NCI-H69 (cell line): ENCODE results near the gene NPR2.

Experiments used
- DNase-seq: peaks from one replicate; lab custom pipeline; 2025; lab: John Stamatoyannopoulos, UW

NPR2 gene

GRCh38 chr9:35791297-35791921 is at the start of gene NPR2:
Gene NPR2 (plus strand): TSS chr9:35791591. CDS start chr9:35792409, 818 bp downstream.
- no peak for DNase-seq

GRCh38 chr9:35741740-35742139 is 49.7 kb upstream of the NPR2 start:
- DNase-seq, result no peak

GRCh38 chr9:35743452-35743851 is 47.9 kb upstream of the NPR2 start:
- DNase-seq, result no peak

GRCh38 chr9:35743880-35744518 is 47.4 kb upstream of the NPR2 start:
- no peak for DNase-seq

- DNase-seq, result peak; percentile 53
Measured at GRCh38 chr9:35745569-35745968, 45.8 kb upstream of the NPR2 start.

- DNase-seq, result peak; percentile 18
Measured at GRCh38 chr9:35746583-35746982, 44.8 kb upstream of the NPR2 start.

GRCh38 chr9:35748242-35748857 is 43.0 kb upstream of the NPR2 start:
- DNase-seq, result peak; percentile 47

- DNase-seq, result peak; percentile 92
Measured at GRCh38 chr9:35748858-35749514, 42.4 kb upstream of the NPR2 start, which contains the start of the genes GBA2 and RGP1. Gene GBA2 (minus strand): TSS chr9:35749228. CDS start chr9:35748704, 524 bp downstream. Gene RGP1 (plus strand): TSS chr9:35749287. CDS start chr9:35749756, 469 bp downstream.

- DNase-seq, result peak; percentile 49
Measured at GRCh38 chr9:35749515-35750255, 41.7 kb upstream of the NPR2 start.

GRCh38 chr9:35750256-35750531 is 41.2 kb upstream of the NPR2 start:
- no peak for DNase-seq

- no peak for DNase-seq
Measured at GRCh38 chr9:35753466-35753865, 37.9 kb upstream of the NPR2 start.

- DNase-seq, result no peak
Measured at GRCh38 chr9:35754264-35754663, 37.1 kb upstream of the NPR2 start, which contains the start of gene MSMP. Gene MSMP (minus strand): TSS chr9:35754276. CDS start chr9:35754129, 147 bp downstream.

- DNase-seq, result no peak
Measured at GRCh38 chr9:35755071-35755470, 36.3 kb upstream of the NPR2 start.

- peak; percentile 89 for DNase-seq
Measured at GRCh38 chr9:35756275-35757225, 34.8 kb upstream of the NPR2 start.

- peak; percentile 89 for DNase-seq
Measured at GRCh38 chr9:35757226-35757891, 34.0 kb upstream of the NPR2 start.

- DNase-seq, result no peak
Measured at GRCh38 chr9:35757892-35758275, 33.5 kb upstream of the NPR2 start.

GRCh38 chr9:35758475-35759050 is 32.8 kb upstream of the NPR2 start:
- DNase-seq, result no peak

GRCh38 chr9:35759795-35760194 is 31.6 kb upstream of the NPR2 start:
- no peak for DNase-seq

GRCh38 chr9:35760651-35761050 is 30.7 kb upstream of the NPR2 start:
- peak; percentile 77 for DNase-seq

- DNase-seq, result no peak
Measured at GRCh38 chr9:35763181-35763580, 28.2 kb upstream of the NPR2 start.
